Nephron progenitor cell (in vitro differentiated cells): ENCODE results near the gene ICA1.

Experiments used
- DNase-seq: peaks from one replicate; pipeline ENCODE4 v3.0.0; 2021
- H3K27ac Mint-ChIP-seq: 2 replicates; pipeline ENCODE4 v1.8.0; 2021; ENCODE audit warnings: mild to moderate bottlenecking, moderate library complexity, mixed read lengths
- H3K27me3 Mint-ChIP-seq: 2 replicates; pipeline ENCODE4 v1.8.0; 2021; ENCODE audit warnings: mild to moderate bottlenecking, low read depth, mixed read lengths; ENCODE audit not compliant: poor library complexity
- H3K36me3 Mint-ChIP-seq: 2 replicates; pipeline ENCODE4 v1.8.0; 2021; ENCODE audit warnings: low read depth, mixed read lengths
- H3K4me1 Mint-ChIP-seq: 2 replicates; pipeline ENCODE4 v1.8.0; 2021; ENCODE audit warnings: mixed read lengths
- H3K4me3 Mint-ChIP-seq: 2 replicates; pipeline ENCODE4 v1.8.0; 2021; ENCODE audit warnings: mild to moderate bottlenecking, moderate library complexity, mixed read lengths
- H3K9me3 Mint-ChIP-seq: 2 replicates; pipeline ENCODE4 v1.8.0; 2021; ENCODE audit warnings: mild to moderate bottlenecking, moderate library complexity, mixed read lengths
- CTCF ChIP-seq: fragments of 200-600 bp; sonication (generic); IDR thresholded peaks from 2 replicates; pipeline ENCODE4 v1.5.0; 2021; ENCODE audit warnings: antibody characterized with exemption

The ICA1 gene

GRCh38 chr7:8157296-8157695 lies 104.7 kb downstream of the ICA1 start:
- no peak for DNase-seq
- H3K27me3 Mint-ChIP-seq = peaks cover 7% of the 10 kb centered on the region

GRCh38 chr7:8155836-8156235 lies 106.1 kb downstream of the ICA1 start:
- Mint-ChIP-seq H3K9me3 (no peaks in the 10 kb centered on the region), H3K4me3 (no peak overlapping the region), H3K27me3 (peaks cover 10% of the 10 kb centered on the region), H3K4me1 (peaks cover 14% of the 10 kb centered on the region), H3K27ac (no peak overlapping the region), H3K36me3 (no peaks in the 10 kb centered on the region)
- TF ChIP-seq CTCF = no peak
- DNase-seq = no peak

More at GRCh38 chr7:8157296-8157695, 104.7 kb downstream of the ICA1 start:
- H3K4me1 Mint-ChIP-seq = peaks cover 14% of the 10 kb centered on the region
- H3K4me3 Mint-ChIP-seq = no peak overlapping the region
- TF ChIP-seq CTCF = no peak
- no peaks in the 10 kb centered on the region for H3K9me3 Mint-ChIP-seq
- no peak overlapping the region for H3K27ac Mint-ChIP-seq
- no peaks in the 10 kb centered on the region for H3K36me3 Mint-ChIP-seq

- H3K27me3 Mint-ChIP-seq = peaks cover 10% of the 10 kb centered on the region
- H3K4me3 Mint-ChIP-seq = no peak overlapping the region
- no peak for TF ChIP-seq CTCF
- no peaks in the 10 kb centered on the region for H3K9me3 Mint-ChIP-seq
- H3K27ac Mint-ChIP-seq = no peak overlapping the region
- DNase-seq = no peak
- H3K36me3 Mint-ChIP-seq = no peaks in the 10 kb centered on the region
- peaks cover 14% of the 10 kb centered on the region for H3K4me1 Mint-ChIP-seq
Observed at GRCh38 chr7:8154272-8154671, 107.7 kb downstream of the ICA1 start.

DNA sequence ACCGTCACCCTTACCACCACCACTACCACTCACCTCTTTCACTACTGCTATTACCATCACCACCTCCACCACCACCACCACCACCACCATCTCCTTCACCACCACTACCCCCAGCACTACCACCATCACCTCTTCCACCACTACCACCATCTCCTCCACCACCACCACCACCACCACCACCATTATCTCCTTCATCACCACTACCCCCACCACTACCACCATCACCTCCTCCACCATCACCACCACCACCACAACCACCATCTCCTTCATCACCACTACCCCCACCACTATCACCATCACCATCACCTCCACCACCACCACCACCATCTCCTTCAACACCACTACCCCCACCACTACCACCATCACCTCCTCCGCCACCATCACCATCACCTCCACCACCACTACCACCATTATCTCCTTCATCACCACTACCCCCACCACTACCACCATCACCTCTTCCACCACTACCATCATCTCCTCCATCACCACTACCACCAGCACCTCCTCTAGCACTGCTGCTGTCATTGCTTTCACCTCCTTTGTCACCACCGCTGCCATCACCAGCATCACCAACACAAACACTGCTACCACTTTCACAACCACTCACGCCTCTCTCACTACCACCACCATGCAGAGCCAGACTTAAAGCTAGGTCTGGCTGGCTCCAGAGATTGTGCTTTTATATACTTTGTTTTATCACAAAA lies 109.3 kb downstream of the ICA1 start:
- no peak for TF ChIP-seq CTCF
- Mint-ChIP-seq H3K27ac (no peak overlapping the region), H3K4me1 (peaks cover 16% of the 10 kb centered on the region), H3K9me3 (no peaks in the 10 kb centered on the region), H3K36me3 (no peaks in the 10 kb centered on the region), H3K27me3 (peaks cover 13% of the 10 kb centered on the region), H3K4me3 (no peak overlapping the region)
- no peak for DNase-seq

DNA sequence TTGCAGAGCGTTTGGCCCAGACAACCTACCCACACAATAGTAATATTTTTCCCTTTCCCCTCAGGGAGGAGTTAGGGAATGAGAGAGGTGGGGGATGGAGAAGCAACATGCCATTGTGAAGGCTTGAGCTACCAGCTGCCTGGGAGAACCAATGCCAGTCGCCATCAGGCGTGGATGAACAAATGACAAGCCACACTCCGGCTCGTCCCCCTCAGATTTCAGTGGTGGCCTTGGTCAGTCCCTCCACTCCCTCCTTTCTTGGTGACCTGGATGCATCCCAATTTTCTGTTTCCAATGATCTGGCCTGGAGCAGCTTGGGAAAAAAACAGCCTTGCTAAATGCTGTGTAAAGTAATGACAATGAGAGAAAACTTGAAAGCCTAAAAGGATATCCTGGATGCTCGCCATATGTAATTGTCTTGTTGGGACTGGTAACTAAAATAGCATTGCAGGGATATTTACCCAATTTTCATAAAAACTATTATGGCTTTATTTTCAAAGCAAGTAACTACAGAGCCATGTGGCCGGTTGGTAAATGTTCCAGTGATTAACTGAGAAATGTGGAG lies 110.7 kb downstream of the ICA1 start:
- no peaks in the 10 kb centered on the region for H3K36me3 Mint-ChIP-seq
- peaks cover 25% of the 10 kb centered on the region for H3K4me1 Mint-ChIP-seq
- no peak overlapping the region for H3K4me3 Mint-ChIP-seq
- H3K27ac Mint-ChIP-seq = no peak overlapping the region
- no peaks in the 10 kb centered on the region for H3K9me3 Mint-ChIP-seq
- no peak for DNase-seq
- TF ChIP-seq CTCF = no peak
- H3K27me3 Mint-ChIP-seq = peaks cover 13% of the 10 kb centered on the region

DNA sequence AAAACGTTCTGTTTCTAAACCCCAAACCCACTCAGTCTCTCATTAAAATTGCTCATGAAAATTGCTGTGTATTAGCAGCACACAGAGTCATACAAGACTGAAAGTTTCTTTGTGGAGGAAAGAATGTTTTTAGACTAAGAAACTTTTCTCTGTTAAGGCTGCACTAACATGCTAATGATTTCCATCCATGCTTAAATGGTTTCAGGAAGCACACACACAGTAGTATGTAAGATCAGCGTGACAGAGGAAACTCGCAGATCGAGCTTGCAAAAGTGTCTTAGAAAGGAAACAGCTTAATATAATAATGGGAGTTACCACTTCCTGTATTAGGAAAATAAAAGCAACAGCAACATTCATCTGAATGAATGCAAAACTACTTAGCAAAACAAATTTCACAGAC lies 112.7 kb downstream of the ICA1 start:
- TF ChIP-seq CTCF = no peak
- Mint-ChIP-seq H3K4me3 (no peak overlapping the region), H3K4me1 (peaks cover 36% of the 10 kb centered on the region), H3K36me3 (no peaks in the 10 kb centered on the region), H3K27me3 (peaks cover 13% of the 10 kb centered on the region), H3K9me3 (no peaks in the 10 kb centered on the region), H3K27ac (no peak overlapping the region)
- DNase-seq = no peak
